ENCODE measurements around the gene RAD51D. TPM values are rescaled to one million over a fixed set of nuclear protein-coding genes. Genes with fewer than 3 reads are reported as not detected.

Gene RAD51D
- total RNA-seq, 4 donors from 2014 or later: 2.8 to 5.9 (median 3.8) TPM

DNA sequence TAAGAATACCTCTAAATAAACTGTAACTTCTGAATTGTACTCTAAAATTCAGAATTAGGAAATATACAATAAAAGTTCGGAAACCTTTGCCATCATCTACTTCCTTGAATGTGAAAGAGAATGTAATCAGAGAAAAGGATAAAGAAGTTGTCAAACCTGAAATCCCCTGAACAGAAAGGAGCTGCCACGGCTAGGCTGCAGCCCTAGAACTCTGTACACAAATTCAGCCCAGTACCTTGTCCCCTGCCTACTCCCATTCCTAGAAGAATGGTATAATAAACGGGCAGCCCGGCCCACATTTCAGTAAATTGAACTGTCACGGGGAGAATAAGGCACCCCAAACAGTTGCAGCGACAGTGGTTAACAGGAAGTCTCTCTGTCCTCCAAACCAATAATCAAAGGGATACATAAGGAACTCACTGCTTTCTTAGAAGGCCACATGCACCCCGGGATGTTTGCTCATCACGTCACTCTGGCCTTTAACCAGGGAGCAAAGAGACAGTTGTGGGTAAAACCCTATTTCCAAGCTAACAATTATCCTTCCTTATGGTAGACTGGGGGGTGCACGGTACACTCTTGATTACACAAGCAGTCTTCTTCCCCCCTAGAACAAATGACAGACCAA lies 31.8 kb downstream of the RAD51D start:
- intact Hi-C loops (cut with DNase I; ENCODE audit: low total_unique reads): no loop called here
- TF ChIP-seq POLR2A (IDR thresholded peaks at IDR 0.05): no peak
- TF ChIP-seq, protein P1, sequence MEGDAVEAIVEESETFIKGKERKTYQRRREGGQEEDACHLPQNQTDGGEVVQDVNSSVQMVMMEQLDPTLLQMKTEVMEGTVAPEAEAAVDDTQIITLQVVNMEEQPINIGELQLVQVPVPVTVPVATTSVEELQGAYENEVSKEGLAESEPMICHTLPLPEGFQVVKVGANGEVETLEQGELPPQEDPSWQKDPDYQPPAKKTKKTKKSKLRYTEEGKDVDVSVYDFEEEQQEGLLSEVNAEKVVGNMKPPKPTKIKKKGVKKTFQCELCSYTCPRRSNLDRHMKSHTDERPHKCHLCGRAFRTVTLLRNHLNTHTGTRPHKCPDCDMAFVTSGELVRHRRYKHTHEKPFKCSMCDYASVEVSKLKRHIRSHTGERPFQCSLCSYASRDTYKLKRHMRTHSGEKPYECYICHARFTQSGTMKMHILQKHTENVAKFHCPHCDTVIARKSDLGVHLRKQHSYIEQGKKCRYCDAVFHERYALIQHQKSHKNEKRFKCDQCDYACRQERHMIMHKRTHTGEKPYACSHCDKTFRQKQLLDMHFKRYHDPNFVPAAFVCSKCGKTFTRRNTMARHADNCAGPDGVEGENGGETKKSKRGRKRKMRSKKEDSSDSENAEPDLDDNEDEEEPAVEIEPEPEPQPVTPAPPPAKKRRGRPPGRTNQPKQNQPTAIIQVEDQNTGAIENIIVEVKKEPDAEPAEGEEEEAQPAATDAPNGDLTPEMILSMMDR (IDR thresholded peaks at IDR 0.05): no peak
- DNase-seq (ENCODE audit: low spot score in 2 of 2): no peak
- WGBS, 2 donors: 13% methylated on average over 9 of the region's 9 CpGs
- H3K4me3 ChIP-seq (ENCODE audit: low read depth, poor library complexity, severe bottlenecking): peak overlapping the region; percentile 85

DNA sequence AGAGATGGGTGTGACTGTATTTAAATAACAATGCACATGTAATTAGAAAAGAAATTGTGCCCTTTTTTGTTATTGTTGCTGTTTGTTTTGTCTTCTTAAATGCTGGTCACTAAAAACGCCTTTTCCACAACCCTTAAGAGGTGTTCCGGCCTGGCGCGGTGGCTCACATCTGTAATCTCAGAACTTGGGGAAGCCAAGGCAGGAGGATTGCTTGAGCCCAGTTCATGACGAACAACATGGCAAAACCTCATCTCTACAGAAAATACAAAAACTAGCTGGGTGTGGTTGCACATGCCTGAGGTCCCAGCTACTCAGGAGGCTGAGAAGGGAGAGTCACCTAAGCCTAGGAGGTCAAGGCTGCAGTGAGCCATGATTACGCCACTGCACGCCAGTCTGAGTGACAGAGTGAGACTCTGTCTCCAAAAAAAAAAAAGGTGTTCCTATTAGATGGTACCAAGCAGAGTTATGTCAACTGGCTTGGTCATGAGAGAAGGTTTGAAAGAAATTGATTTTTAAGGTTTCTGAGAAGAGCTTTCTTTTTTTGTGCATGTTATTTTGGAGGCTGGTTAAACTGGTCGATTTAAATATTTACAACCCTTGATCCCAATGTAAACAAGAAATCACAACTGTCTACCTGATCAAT lies 32.6 kb downstream of the RAD51D start:
- WGBS, 2 donors: 90 to 92% methylated on average over 8 of the region's 8 CpGs
- intact Hi-C loops (cut with DNase I; ENCODE audit: low total_unique reads): no loop called here
- DNase-seq (ENCODE audit: low spot score in 2 of 2): no peak
- TF ChIP-seq, protein P1 (IDR thresholded peaks at IDR 0.05): no peak
- TF ChIP-seq POLR2A (IDR thresholded peaks at IDR 0.05): no peak
- H3K4me3 ChIP-seq (ENCODE audit: low read depth, poor library complexity, severe bottlenecking): no peak overlapping the region

DNA sequence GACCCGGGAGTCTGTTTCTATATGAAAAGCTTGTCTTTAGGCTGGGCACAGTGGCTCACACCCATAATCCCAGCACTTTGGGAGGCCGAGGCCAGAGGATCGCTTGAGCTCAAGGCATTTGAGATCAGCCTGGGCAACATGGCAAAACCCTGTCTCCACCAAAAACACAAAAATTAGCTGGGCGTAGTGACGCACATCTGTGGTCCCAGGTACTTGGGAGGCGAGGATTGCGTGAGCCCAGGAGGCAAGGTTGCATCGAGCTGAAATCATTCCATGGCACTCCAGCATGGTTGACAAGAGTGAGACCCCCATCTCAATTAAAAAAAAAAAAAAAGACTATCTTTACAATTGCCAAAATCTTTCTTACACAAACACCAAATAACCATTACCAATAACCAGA lies 33.5 kb downstream of the RAD51D start:
- no peak for DNase-seq (ENCODE audit: low spot score in 2 of 2)
- TF ChIP-seq POLR2A (IDR thresholded peaks at IDR 0.05): no peak
- TF ChIP-seq, protein P1 (IDR thresholded peaks at IDR 0.05): no peak
- 98 to 99% methylated on average over 8 of the region's 8 CpGs for WGBS, 2 donors
- intact Hi-C loops (cut with DNase I; ENCODE audit: low total_unique reads): no loop called here
- H3K4me3 ChIP-seq (ENCODE audit: low read depth, poor library complexity, severe bottlenecking): no peak overlapping the region

- intact Hi-C loops (cut with DNase I; ENCODE audit: low total_unique reads): no loop called here
- no peak overlapping the region for H3K4me3 ChIP-seq (ENCODE audit: low read depth, poor library complexity, severe bottlenecking)
- WGBS, 2 donors: 67 to 76% methylated on average over 2 of the region's 2 CpGs
- DNase-seq (ENCODE audit: low spot score in 2 of 2): no peak
- TF ChIP-seq, protein P1 (IDR thresholded peaks at IDR 0.05): no peak
- TF ChIP-seq POLR2A (IDR thresholded peaks at IDR 0.05): no peak
Observed at GRCh38 chr17:35084987-35085386, 34.7 kb downstream of the RAD51D start.

GRCh38 chr17:35083071-35083470 lies 36.6 kb downstream of the RAD51D start:
- intact Hi-C loops (cut with DNase I; ENCODE audit: low total_unique reads): no loop called here
- DNase-seq (ENCODE audit: low spot score in 2 of 2): no peak
- TF ChIP-seq, protein P1 (IDR thresholded peaks at IDR 0.05): no peak
- no peak for TF ChIP-seq POLR2A (IDR thresholded peaks at IDR 0.05)
- H3K4me3 ChIP-seq (ENCODE audit: low read depth, poor library complexity, severe bottlenecking): no peak overlapping the region
- 78 to 83% methylated on average over 2 of the region's 2 CpGs for WGBS, 2 donors
